ENCODE results near the gene KRT16.

DNA sequence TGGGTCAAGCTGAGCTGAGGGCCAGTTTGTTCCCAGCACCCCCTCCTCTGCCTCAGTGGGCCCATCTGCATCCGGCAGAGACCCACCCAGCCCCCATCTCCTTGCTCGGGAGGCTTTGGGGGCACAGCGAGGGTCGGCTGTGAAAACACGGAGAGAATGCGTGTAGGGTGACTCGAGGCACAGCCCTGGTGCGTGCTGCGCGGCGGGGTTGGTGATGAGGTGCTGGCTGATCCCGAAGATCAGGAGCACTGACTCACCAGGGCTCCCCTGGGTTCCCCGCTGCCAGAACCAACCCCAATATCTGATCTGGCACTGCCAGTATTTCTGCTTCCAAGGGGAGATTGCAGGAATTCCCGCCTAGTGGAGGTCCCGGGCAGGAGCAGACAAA is 19.3 kb upstream of the KRT16 start:
- TF ChIP-seq, protein P1, sequence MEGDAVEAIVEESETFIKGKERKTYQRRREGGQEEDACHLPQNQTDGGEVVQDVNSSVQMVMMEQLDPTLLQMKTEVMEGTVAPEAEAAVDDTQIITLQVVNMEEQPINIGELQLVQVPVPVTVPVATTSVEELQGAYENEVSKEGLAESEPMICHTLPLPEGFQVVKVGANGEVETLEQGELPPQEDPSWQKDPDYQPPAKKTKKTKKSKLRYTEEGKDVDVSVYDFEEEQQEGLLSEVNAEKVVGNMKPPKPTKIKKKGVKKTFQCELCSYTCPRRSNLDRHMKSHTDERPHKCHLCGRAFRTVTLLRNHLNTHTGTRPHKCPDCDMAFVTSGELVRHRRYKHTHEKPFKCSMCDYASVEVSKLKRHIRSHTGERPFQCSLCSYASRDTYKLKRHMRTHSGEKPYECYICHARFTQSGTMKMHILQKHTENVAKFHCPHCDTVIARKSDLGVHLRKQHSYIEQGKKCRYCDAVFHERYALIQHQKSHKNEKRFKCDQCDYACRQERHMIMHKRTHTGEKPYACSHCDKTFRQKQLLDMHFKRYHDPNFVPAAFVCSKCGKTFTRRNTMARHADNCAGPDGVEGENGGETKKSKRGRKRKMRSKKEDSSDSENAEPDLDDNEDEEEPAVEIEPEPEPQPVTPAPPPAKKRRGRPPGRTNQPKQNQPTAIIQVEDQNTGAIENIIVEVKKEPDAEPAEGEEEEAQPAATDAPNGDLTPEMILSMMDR (IDR thresholded peaks at IDR 0.05): no peak
- no peak for TF ChIP-seq POLR2A (IDR thresholded peaks at IDR 0.05)
- no peak for TF ChIP-seq EP300 (IDR thresholded peaks at IDR 0.05)
- TF ChIP-seq POLR2AphosphoS5 (IDR thresholded peaks at IDR 0.05): no peak
